Neural progenitor cell (in vitro differentiated cells): Measurements from ENCODE around the gene NFASC. TPM values are rescaled to one million over a fixed set of nuclear protein-coding genes. Genes with fewer than 3 reads are reported as not detected.

Experiments
- DNase-seq: peaks from one replicate; pipeline ENCODE4 v3.0.0-alpha.2; 2016; ENCODE audit warnings: low spot score
- H2AFZ ChIP-seq: fragments of 200-600 bp; sonication (generic); replicated peaks from 2 replicates; pipeline ENCODE4 v1.6.1; 2016; ENCODE audit warnings: antibody characterized with exemption
- H3F3A ChIP-seq: fragments of 200-600 bp; sonication (generic); 2 replicates; pipeline ENCODE4 v1.6.1; 2016; ENCODE audit warnings: antibody characterized with exemption, low read depth
- H3K27ac ChIP-seq: fragments of 200-600 bp; sonication (generic); 2 replicates; pipeline ENCODE4 v1.5.1; 2016; ENCODE audit warnings: mild to moderate bottlenecking
- H3K27me3 ChIP-seq: fragments of 200-600 bp; sonication (generic); 2 replicates; pipeline ENCODE4 v1.6.1; 2016; ENCODE audit warnings: mild to moderate bottlenecking, moderate library complexity
- H3K36me3 ChIP-seq: fragments of 200-600 bp; sonication (generic); 2 replicates; pipeline ENCODE4 v1.5.1; 2016
- H3K4me1 ChIP-seq: fragments of 200-600 bp; sonication (generic); 2 replicates; pipeline ENCODE4 v1.6.1; 2016; ENCODE audit warnings: mixed run types
- H3K4me2 ChIP-seq: fragments of 200-600 bp; sonication (generic); 2 replicates; pipeline ENCODE4 v1.6.1; 2016
- H3K4me3 ChIP-seq: fragments of 200-600 bp; sonication (generic); 2 replicates; pipeline ENCODE4 v1.5.1; 2016
- H3K79me2 ChIP-seq: fragments of 200-600 bp; sonication (generic); 2 replicates; pipeline ENCODE4 v1.6.1; 2016; ENCODE audit warnings: low read depth
- H3K9ac ChIP-seq: fragments of 200-600 bp; sonication (generic); 2 replicates; pipeline ENCODE4 v1.6.1; 2016
- H3K9me3 ChIP-seq: fragments of 200-600 bp; sonication (generic); 2 replicates; pipeline ENCODE4 v1.5.1; 2016; ENCODE audit warnings: low read depth
- H4K20me1 ChIP-seq: fragments of 200-600 bp; sonication (generic); 2 replicates; pipeline ENCODE4 v1.6.1; 2016; ENCODE audit warnings: low read depth
- H3K27ac Mint-ChIP-seq: 3 replicates; pipeline ENCODE4 v1.8.0; 2021; ENCODE audit warnings: mixed read lengths
- H3K27me3 Mint-ChIP-seq: 2 replicates; pipeline ENCODE4 v1.8.0; 2022; ENCODE audit warnings: low read depth, mild to moderate bottlenecking, inconsistent platforms, moderate library complexity, mixed read lengths; ENCODE audit not compliant: insufficient read depth
- H3K36me3 Mint-ChIP-seq: 3 replicates; pipeline ENCODE4 v1.8.0; 2021; ENCODE audit warnings: mixed read lengths
- H3K4me1 Mint-ChIP-seq: 3 replicates; pipeline ENCODE4 v1.8.0; 2021; ENCODE audit warnings: mixed read lengths
- H3K4me3 Mint-ChIP-seq: 3 replicates; pipeline ENCODE4 v1.8.0; 2021; ENCODE audit warnings: mild to moderate bottlenecking, moderate library complexity, mixed read lengths
- H3K9me3 Mint-ChIP-seq: 3 replicates; pipeline ENCODE4 v1.8.0; 2020; ENCODE audit warnings: mixed read lengths
- CTCF ChIP-seq: fragments of 200-600 bp; sonication (generic); IDR thresholded peaks from 2 replicates; pipeline ENCODE4 v1.5.1; 2017; ENCODE audit warnings: antibody characterized with exemption, mild to moderate bottlenecking
- EZH2 ChIP-seq: fragments of 200-600 bp; sonication (generic); IDR thresholded peaks from 2 replicates; pipeline ENCODE4 v1.6.1; 2017; ENCODE audit warnings: antibody characterized with exemption, mild to moderate bottlenecking, moderate library complexity
- EZH2phosphoT487 ChIP-seq: fragments of 200-600 bp; sonication (generic); IDR thresholded peaks from 2 replicates; pipeline ENCODE4 v1.6.1; 2017; ENCODE audit warnings: antibody characterized with exemption
- total RNA-seq: library from RNA; depleted of rRNA; stranded (reverse); fragments of >200 nt; gene quantifications from 2 replicates; pipeline ENCODE4 v1.2.3, GENCODE V29; 2015; ENCODE audit warnings: low replicate concordance

Gene NFASC
- total RNA-seq, 1 donor from 2014 or later = 2.5 TPM

- Histone ChIP-seq H3K4me1 (no peaks in the 10 kb centered on the region), H3K9me3 (no peaks in the 10 kb centered on the region), H3F3A (no peaks in the 10 kb centered on the region), H3K79me2 (no peaks in the 10 kb centered on the region), H3K27ac (no peak overlapping the region), H4K20me1 (no peaks in the 10 kb centered on the region), H3K4me3 (no peak overlapping the region), H3K9ac (no peak overlapping the region), H3K27me3 (peaks cover 5% of the 10 kb centered on the region), H2AFZ (no peak overlapping the region), H3K36me3 (no peaks in the 10 kb centered on the region), H3K4me2 (no peak overlapping the region)
- peaks cover 3% of the 10 kb centered on the region for H3K9me3 Mint-ChIP-seq
- H3K27me3 Mint-ChIP-seq = peaks cover 26% of the 10 kb centered on the region
- TF ChIP-seq EZH2 (no peak), EZH2phosphoT487 (no peak), CTCF (no peak)
- no peak for DNase-seq
- peaks cover 15% of the 10 kb centered on the region for H3K4me1 Mint-ChIP-seq
- H3K4me3 Mint-ChIP-seq = no peak overlapping the region
- no peak overlapping the region for H3K27ac Mint-ChIP-seq
- H3K36me3 Mint-ChIP-seq = peaks cover 7% of the 10 kb centered on the region
Measured at GRCh38 chr1:204978782-204979181, 108.1 kb downstream of the NFASC start.

GRCh38 chr1:204979306-204979705 is 108.6 kb downstream of the NFASC start:
- peaks cover 3% of the 10 kb centered on the region for H3K9me3 Mint-ChIP-seq
- Histone ChIP-seq H3K4me2 (no peak overlapping the region), H3K9me3 (no peaks in the 10 kb centered on the region), H4K20me1 (no peaks in the 10 kb centered on the region), H3K4me3 (no peak overlapping the region), H2AFZ (no peak overlapping the region), H3F3A (no peaks in the 10 kb centered on the region), H3K9ac (no peak overlapping the region), H3K27me3 (peaks cover 5% of the 10 kb centered on the region), H3K4me1 (no peaks in the 10 kb centered on the region), H3K36me3 (no peaks in the 10 kb centered on the region), H3K27ac (no peak overlapping the region), H3K79me2 (no peaks in the 10 kb centered on the region)
- TF ChIP-seq CTCF (no peak), EZH2phosphoT487 (no peak), EZH2 (no peak)
- H3K36me3 Mint-ChIP-seq = peaks cover 7% of the 10 kb centered on the region
- no peak overlapping the region for H3K4me3 Mint-ChIP-seq
- peaks cover 26% of the 10 kb centered on the region for H3K27me3 Mint-ChIP-seq
- H3K27ac Mint-ChIP-seq = peak overlapping the region; percentile 53
- peaks cover 15% of the 10 kb centered on the region for H3K4me1 Mint-ChIP-seq
- no peak for DNase-seq

- DNase-seq = no peak
- Mint-ChIP-seq H3K4me1 (peaks cover 22% of the 10 kb centered on the region), H3K27ac (no peak overlapping the region), H3K36me3 (peaks cover 7% of the 10 kb centered on the region), H3K27me3 (peaks cover 26% of the 10 kb centered on the region), H3K9me3 (peaks cover 5% of the 10 kb centered on the region), H3K4me3 (no peak overlapping the region)
- H3F3A ChIP-seq = no peaks in the 10 kb centered on the region
- TF ChIP-seq EZH2 (no peak), EZH2phosphoT487 (peak; percentile 43)
- H3K9ac ChIP-seq = no peak overlapping the region
- no peaks in the 10 kb centered on the region for H3K4me1 ChIP-seq
- no peaks in the 10 kb centered on the region for H3K79me2 ChIP-seq
- H3K4me2 ChIP-seq = no peak overlapping the region
- H2AFZ ChIP-seq = no peak overlapping the region
- no peak overlapping the region for H3K4me3 ChIP-seq
- no peaks in the 10 kb centered on the region for H3K9me3 ChIP-seq
- H3K27ac ChIP-seq = no peak overlapping the region
- H3K27me3 ChIP-seq = peaks cover 5% of the 10 kb centered on the region
- no peaks in the 10 kb centered on the region for H3K36me3 ChIP-seq
- no peaks in the 10 kb centered on the region for H4K20me1 ChIP-seq
Measured at GRCh38 chr1:204979891-204980649, 109.4 kb downstream of the NFASC start.

GRCh38 chr1:204980840-204981405 is 110.3 kb downstream of the NFASC start:
- Histone ChIP-seq H3K4me2 (no peak overlapping the region), H3K27me3 (peaks cover 5% of the 10 kb centered on the region), H3K9me3 (no peaks in the 10 kb centered on the region), H2AFZ (no peak overlapping the region), H4K20me1 (no peaks in the 10 kb centered on the region), H3K36me3 (no peaks in the 10 kb centered on the region), H3K27ac (no peak overlapping the region), H3K79me2 (no peaks in the 10 kb centered on the region), H3F3A (no peaks in the 10 kb centered on the region), H3K9ac (no peak overlapping the region), H3K4me1 (no peaks in the 10 kb centered on the region), H3K4me3 (no peak overlapping the region)
- peaks cover 7% of the 10 kb centered on the region for H3K36me3 Mint-ChIP-seq
- H3K9me3 Mint-ChIP-seq = peaks cover 9% of the 10 kb centered on the region
- peaks cover 26% of the 10 kb centered on the region for H3K4me1 Mint-ChIP-seq
- H3K4me3 Mint-ChIP-seq = no peak overlapping the region
- peaks cover 26% of the 10 kb centered on the region for H3K27me3 Mint-ChIP-seq
- no peak overlapping the region for H3K27ac Mint-ChIP-seq
- no peak for TF ChIP-seq EZH2
- TF ChIP-seq CTCF = no peak
- no peak for TF ChIP-seq EZH2phosphoT487
- DNase-seq = no peak
